ENCODE results near the gene UNK. TPM values are rescaled to one million over a fixed set of nuclear protein-coding genes. Genes with fewer than 3 reads are reported as not detected.

UNK gene
- total and polyA plus RNA-seq, 2 of the 13 experiments (the other 11 are each of a cell fraction or from before 2014, with no cell fraction given) = 31.6 to 33.0 TPM

GRCh38 chr17:75779250-75779986 lies 5.2 kb upstream of the UNK start (continued):
- TF ChIP-seq ZBTB10 (CRISPR knock-in tag; IDR thresholded peaks at IDR 0.05; ENCODE audit: borderline replicate concordance) = peak; percentile 69; the same call in 1 of the 2 replicates
- TF ChIP-seq SIX4 (CRISPR knock-in tag; IDR thresholded peaks at IDR 0.05) = peak; percentile 77
- TF ChIP-seq TRIM24 (CRISPR knock-in tag; IDR thresholded peaks at IDR 0.05) = no peak
- 0 out of 2 replicates have a peak, but pooled peaks have one; percentile 81 for TF ChIP-seq MYNN (CRISPR knock-in tag; IDR thresholded peaks at IDR 0.05; ENCODE audit: low read depth)
- no peak for TF ChIP-seq ARNT (IDR thresholded peaks at IDR 0.05)
- no peak for TF ChIP-seq DZIP1 (CRISPR knock-in tag; IDR thresholded peaks at IDR 0.05)
- no peak for TF ChIP-seq MAFG (CRISPR knock-in tag; IDR thresholded peaks at IDR 0.05)
- TF ChIP-seq PRMT3 (CRISPR knock-in tag; IDR thresholded peaks at IDR 0.05; ENCODE audit: borderline replicate concordance, low read depth) = no peak
- TF ChIP-seq PITX1 (CRISPR knock-in tag; IDR thresholded peaks at IDR 0.05) = peak; percentile 85
- no peak for TF ChIP-seq ZNF609 (CRISPR knock-in tag; IDR thresholded peaks at IDR 0.05; ENCODE audit: borderline replicate concordance)
- TF ChIP-seq ONECUT2 (CRISPR knock-in tag; IDR thresholded peaks at IDR 0.05) = peak; percentile 55; the same call in 1 of the 2 replicates

Data from HepG2 (cell line).